ENCODE data around the gene RNF152.

Gene RNF152

DNA sequence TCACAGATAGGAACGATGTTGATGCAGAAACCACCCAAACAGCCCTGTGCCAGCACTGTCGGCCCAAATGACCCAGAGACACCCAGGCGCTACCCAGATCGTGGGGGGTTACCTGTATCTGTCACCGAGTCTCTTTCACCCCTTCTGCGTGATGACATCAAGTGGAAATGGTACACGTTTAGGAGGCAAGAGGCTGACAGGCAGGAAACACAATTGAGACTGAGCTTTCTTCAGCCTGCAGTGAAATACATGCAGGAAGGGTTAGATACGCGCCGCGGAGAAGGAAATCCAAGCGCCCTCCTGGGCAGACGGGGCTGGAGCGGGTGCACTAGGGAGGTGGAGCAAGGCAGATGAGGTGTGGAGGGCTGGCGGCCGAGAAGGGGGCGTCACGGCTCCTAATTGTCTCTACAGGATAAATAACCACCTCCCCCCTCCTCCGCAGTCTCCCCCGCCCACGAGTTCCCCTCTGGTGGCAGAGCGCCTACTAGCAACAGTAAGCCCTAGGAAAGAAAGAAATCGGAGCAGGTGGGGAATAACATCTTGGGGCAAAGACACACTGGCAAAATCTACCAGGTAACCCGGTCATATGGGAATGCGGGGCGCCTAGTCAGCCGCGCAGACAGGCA, at the start of gene RNF152:
Gene RNF152 (minus strand): TSS at position 325 of the 626 bp plus-strand sequence. CDS start 76,544 bp downstream, outside the sequence.
- no peak for DNase-seq

- DNase-seq = no peak
These were observed 49.2 kb upstream of the RNF152 start for GRCh38 chr18:61941948-61942471.

GRCh38 chr18:61939046-61939674, 46.4 kb upstream of the RNF152 start:
- no peak for DNase-seq

GRCh38 chr18:61935362-61935761, 42.6 kb upstream of the RNF152 start:
- DNase-seq = no peak

DNA sequence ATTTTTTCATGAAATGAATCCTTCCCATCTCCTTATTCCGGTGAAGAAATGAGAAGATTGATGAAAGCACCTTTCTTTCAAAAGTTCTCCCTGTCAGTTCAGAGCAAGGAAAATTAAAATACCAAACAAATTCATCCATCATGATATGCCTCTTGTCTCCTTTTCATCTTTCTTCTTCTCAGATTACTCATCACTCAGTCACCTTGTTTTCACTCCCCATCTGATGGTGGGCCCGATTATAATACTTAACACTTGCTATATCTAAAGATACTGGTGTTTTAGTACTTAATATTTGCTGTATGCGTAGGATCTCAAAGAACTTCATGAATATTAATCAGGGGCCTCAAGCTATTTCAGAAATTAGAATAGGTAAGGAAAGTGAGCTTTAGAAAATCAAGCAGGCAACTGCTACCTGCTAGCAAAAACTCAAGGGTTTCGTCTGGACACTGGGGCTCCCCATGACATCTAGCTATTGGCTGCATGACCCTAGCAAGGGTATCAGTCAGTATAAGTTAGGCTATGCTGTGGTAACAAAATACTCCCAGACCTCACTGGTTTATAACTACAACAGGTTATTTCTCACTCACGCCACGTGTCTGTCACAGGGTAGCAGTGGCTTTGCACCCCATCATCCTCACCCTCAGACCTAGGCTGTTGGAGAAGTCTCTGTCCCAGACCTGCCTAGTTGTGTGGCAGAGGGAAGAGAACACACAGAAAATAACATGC, 39.0 kb upstream of the RNF152 start:
- no peak for DNase-seq

DNA sequence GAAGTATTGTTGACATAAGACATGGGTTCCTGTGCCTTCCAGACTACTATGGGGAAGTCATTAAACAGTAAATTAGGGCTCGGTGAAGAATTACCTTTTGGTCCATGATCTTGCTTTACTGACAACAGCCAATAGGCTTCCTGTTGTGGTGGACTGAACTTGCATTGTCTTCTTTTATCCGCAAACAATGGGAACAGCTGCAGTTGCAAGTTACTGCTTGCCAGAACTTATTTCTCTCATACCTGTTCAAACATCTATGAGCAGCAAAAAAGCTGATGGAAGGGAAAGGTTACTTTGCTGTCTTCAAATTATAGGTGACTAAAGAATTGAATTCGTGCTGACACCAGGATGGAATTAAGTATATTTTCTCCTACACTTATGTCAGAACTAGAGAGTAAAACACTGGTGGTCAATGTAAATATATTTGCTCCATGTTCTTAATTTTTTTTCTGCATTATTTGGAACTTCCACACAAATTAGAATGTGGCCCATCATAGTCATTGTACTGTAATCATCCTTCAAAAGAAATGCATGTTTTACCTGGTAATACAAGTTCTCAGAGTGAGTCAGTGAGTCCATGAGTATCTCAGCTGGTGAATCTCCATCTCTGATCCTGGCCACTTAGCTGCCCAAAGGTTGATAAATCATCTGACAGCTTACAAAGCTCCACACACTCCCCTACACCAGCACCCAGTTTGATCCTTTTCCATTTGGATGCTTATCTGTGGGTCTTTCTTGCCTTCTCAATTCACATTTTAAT, 37.3 kb upstream of the RNF152 start:
- no peak for DNase-seq

- DNase-seq = no peak
These were observed 33.7 kb upstream of the RNF152 start for GRCh38 chr18:61926532-61926931.

- no peak for DNase-seq
These were observed 31.7 kb upstream of the RNF152 start for GRCh38 chr18:61924550-61924949.

DNA sequence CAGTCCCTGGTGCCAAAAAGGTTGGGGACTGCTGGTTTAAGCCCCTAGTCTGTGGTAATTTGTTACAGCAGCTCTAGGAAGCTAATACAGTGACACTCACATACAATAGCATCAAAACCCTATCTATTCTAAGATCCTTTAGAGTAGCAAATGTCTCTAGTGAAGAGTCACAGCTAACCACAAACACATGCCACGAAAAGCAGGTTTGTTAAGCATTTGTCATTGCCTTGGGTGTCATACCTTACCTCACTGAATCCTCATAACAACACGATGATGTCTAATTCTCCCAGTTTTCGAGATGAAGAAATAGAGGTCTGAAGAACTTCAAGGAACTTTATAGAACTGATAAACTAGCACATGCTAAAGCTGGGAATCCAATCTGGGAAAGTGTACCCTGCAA, 29.6 kb upstream of the RNF152 start:
- no peak for DNase-seq

GRCh38 chr18:61921621-61922235, 28.9 kb upstream of the RNF152 start:
- no peak for DNase-seq

GRCh38 chr18:61917818-61918217, 25.0 kb upstream of the RNF152 start:
- no peak for DNase-seq

DNA sequence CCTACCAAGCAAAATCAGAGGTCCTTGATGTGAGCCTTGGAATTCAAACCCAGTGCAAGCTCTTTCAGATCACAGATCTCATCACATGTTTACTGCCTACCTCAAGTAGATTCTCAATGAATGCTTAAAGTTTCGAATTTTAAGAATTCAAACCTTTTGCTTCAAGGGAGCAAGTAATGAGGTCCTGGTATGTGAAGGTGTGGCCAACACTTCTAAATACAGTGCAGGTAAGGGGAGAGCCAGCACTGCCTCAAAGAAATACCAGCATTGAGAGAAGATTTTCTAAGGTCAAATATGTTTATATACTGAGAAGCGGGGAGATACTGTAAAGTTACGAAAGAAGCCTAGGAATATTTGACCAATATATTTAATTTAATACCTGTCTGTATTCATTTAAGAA, 19.7 kb upstream of the RNF152 start:
- no peak for DNase-seq

DNA sequence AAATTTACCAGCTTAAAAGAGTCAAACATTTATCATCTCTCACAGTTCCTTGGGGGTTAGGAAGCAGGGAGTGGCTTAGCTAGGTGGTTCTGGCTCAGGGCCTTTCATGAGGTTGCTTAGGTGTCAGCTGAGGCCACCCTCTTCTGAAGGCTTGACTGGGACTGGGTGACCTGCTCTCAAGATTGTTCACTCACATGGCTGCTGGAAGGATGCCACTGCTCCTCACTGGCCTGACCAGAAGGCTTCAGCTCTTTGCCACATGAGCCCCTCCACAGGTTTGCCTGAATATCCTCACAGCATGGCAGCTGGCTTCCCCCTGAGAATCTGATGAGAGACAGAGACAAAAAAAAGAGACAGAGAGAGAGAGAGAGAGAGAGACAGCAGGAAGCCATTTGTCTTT, 17.3 kb upstream of the RNF152 start:
- no peak for DNase-seq

DNA sequence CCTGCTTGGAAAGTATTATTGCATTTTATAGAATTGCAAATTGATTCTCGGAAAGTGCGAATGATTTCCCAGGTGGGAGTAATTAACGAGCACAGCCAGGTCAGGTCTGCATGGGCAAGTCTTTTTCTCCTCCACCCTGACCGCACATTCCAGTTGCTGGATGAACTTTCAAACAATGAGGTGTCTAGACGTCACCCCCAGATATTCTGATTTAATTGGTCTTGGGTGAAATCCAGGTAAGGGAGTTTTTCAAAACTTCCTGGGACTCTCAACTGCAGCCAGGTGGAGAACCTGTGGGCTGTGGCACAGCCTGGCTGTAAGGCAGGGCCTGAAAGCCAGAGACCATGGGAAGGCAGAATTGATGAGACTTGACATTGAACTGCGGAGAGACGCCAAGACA, 15.9 kb upstream of the RNF152 start:
- no peak for DNase-seq

DNA sequence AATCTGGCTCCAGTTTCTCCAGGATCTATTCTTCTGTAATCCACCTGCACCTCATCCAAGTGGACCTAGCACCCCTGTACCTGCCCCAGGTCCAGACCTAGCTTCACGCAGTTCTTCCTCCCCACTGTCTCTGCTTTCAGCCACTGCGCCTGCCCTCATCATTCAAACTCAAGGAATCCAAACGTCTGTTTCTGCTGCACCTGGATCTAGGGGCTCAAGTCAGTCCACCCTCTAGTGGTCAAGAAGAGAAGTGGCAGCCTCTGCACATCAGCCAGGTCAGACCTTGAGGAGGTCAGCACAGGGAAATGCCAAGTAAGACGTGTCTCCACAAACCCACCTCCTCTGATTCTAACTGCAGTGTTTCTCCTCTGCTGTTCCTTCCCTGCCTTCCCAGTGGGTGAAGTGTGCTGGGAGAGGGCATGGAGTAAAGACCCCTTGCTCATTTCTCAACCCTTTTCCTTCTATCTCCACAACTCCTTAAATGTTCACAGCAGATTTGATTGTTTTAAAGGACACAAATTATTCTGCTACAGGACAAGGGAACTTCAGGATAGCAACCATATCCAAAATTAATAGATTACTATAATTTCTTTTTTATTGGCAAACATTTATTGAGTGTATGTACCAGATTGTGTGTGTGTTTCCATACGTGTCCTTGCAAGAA, 8.6 kb upstream of the RNF152 start:
- no peak for DNase-seq

GRCh38 chr18:61900504-61901281, 7.9 kb upstream of the RNF152 start:
- DNase-seq = no peak

DNA sequence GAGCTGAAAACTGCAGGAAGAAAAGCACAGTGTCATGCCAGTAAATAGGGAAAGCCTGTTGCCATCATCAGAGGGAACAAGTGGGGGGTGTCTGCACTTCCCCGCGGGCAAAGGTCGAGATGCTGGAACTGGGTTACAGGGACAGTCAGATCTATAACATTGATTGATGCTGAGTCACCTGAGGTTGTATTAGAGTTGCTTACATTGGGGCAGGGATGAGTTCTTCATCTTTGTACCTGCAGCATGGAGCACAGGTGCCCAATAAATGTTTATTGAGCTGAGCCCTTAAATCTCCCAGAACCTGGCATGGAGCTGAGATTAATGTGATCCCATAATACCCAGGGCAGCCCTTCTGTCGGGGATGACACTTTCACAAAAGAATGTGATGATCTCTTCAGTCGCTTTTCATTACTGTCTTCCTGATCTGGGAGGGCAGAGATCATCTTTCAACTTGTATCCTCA, 5.9 kb upstream of the RNF152 start:
- no peak for DNase-seq

DNA sequence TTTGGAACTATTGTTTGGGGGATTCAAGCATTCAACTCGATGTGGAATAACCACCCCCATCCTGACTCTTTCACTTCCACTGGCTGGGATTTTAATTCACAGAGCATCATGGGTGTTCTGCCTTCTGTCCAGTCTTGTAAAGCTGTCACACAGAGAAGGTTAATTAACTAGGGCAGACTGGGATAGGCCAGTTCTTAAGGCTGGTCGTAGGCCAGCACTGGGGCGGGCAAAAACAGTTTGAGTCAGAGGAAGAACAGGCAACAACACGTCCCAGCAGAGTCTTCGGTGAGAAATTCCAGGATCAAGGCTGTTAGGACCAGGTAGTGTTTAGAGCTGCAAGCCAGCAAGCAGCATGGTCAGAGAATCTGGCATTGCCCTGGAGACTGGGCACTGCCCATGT, 4.0 kb upstream of the RNF152 start:
- no peak for DNase-seq

DNA sequence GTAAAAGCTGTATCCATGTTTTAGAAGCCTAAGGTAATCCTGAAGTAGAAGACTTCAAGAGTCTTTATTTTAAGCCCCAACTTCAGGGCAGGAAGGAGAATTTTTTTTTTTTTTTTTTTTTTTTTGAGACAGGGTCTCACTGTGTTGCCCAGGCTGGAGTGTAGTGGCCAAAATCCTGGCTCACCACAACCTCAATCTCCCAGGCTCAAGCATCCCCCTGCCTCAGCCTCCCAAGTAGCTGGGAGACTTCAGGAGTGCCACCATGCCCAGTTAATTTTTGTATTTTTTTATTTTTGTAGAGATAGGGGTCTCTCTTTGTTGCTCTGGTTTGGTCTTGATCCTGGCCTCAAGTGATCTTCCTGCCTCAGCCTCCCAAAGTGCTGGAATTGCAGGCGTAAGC, 3.3 kb upstream of the RNF152 start:
- DNase-seq = no peak

DNA sequence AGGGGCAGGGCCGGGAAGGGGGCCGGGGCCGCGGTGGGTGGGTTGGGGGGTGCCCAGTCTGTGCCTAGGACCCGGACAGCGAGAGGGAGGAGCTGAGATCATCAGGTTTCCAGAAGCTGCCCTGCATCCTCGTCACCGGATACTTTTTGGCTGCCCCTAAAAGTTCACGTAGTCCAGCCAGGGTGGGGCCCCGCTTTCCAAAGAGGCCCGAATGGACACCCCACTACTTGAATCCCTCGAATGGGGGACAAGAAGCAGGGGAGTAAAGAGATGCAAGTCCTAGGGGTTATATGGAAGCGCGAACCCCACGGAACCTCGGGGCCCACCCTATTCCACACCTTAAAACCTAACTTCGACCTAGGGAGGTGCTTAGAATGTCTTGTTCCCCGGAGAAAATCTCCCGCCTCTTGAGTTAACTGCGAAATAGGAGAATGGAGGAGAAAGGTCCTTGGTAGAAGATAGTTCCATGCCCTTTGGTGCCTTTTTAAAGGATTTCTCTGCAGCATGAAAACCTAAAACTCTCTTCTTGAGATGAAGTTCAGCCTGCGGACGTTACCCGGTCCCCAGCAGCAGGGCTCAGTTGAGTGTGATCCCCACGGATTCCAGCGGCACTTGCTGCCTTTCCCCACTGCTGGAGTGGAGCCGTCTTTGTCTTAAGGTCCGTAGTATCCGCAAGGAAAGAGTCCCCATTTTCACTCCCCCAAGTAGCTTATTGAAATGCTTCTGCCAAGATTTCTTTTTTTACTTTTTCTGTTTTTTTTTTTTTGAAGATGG, 2.1 kb upstream of the RNF152 start:
- no peak for DNase-seq
